GM12875 (cell line): ENCODE measurements around the gene CALN1.

Experiments used
- H3K4me3 ChIP-seq: one replicate; pipeline ENCODE4 v1.5.1; 2011; ENCODE audit warnings: low read depth, low read length, control low read depth
- CTCF ChIP-seq: IDR thresholded peaks from 2 replicates; pipeline ENCODE4 v1.5.1; 2011; ENCODE audit warnings: low read depth, mild to moderate bottlenecking, control low read depth, inconsistent platforms, low read length, moderate library complexity, borderline replicate concordance; ENCODE audit not compliant: insufficient read depth

CALN1 gene

GRCh38 chr7:71904484-71904883 lies 507.7 kb downstream of the CALN1 start:
- no peak for TF ChIP-seq CTCF
- H3K4me3 ChIP-seq: no peak overlapping the region

- no peak for TF ChIP-seq CTCF
- H3K4me3 ChIP-seq: no peak overlapping the region
These were observed 511.6 kb downstream of the CALN1 start for GRCh38 chr7:71900556-71900955.

- TF ChIP-seq CTCF: no peak
- no peak overlapping the region for H3K4me3 ChIP-seq
These were observed 515.6 kb downstream of the CALN1 start for GRCh38 chr7:71896535-71896934.

GRCh38 chr7:71886046-71886445 lies 526.1 kb downstream of the CALN1 start:
- no peak overlapping the region for H3K4me3 ChIP-seq
- no peak for TF ChIP-seq CTCF

- no peak for TF ChIP-seq CTCF
- no peak overlapping the region for H3K4me3 ChIP-seq
These were observed 526.7 kb downstream of the CALN1 start for GRCh38 chr7:71885487-71885886.

- no peak for TF ChIP-seq CTCF
- no peak overlapping the region for H3K4me3 ChIP-seq
These were observed 528.7 kb downstream of the CALN1 start for GRCh38 chr7:71883415-71883814.

- no peak overlapping the region for H3K4me3 ChIP-seq
- no peak for TF ChIP-seq CTCF
These were observed 540.7 kb downstream of the CALN1 start for GRCh38 chr7:71871446-71871845.
